Keratinocyte (primary cell): Measurements from ENCODE around the gene ZNF804A. TPM values are rescaled to one million over a fixed set of nuclear protein-coding genes. Genes with fewer than 3 reads are reported as not detected.
A peak's percentile ranks its signal among the peaks of the same experiment; 100 is the strongest.

Experiments
- DNase-seq: peaks from one replicate; pipeline ENCODE4 v3.0.0-alpha.2; 2011; ENCODE audit warnings: low read depth, missing footprints, low spot score
- FAIRE-seq: peaks from 2 replicates; lab custom pipeline; 2011; peaks lifted over from hg19 to GRCh38; lab: Jason Lieb, UNC
- H2AFZ ChIP-seq: 2 replicates; pipeline ENCODE4 v1.6.0; 2012; ENCODE audit warnings: low read length, control low read depth, inconsistent platforms; ENCODE audit not compliant: control insufficient read depth
- H3K27ac ChIP-seq: 2 replicates; pipeline ENCODE4 v1.5.1; 2011; ENCODE audit warnings: low read length; ENCODE audit not compliant: control insufficient read depth, insufficient read depth
- H3K27me3 ChIP-seq: 3 replicates; pipeline ENCODE4 v1.6.0; 2011; ENCODE audit warnings: low read length; ENCODE audit not compliant: control insufficient read depth, insufficient read depth; ENCODE audit errors: extremely low read depth
- H3K36me3 ChIP-seq, 2 experiments: 2 replicates in 1 of 2; 3 replicates in 1 of 2; pipeline ENCODE4 v1.5.1; 2011; ENCODE audit warnings: low read length in 2 of 2, mild to moderate bottlenecking in 1 of 2; ENCODE audit not compliant: control insufficient read depth in 2 of 2, insufficient read depth in 2 of 2; ENCODE audit errors: extremely low read depth in 1 of 2
- H3K4me1 ChIP-seq: 3 replicates; pipeline ENCODE4 v1.5.1; 2011; ENCODE audit warnings: low read length; ENCODE audit not compliant: control insufficient read depth, insufficient read depth; ENCODE audit errors: extremely low read depth
- H3K4me2 ChIP-seq: 3 replicates; pipeline ENCODE4 v1.6.0; 2011; ENCODE audit warnings: low read depth, low read length; ENCODE audit not compliant: control insufficient read depth, insufficient read depth; ENCODE audit errors: extremely low read depth
- H3K4me3 ChIP-seq, 3 experiments: fragments of 200-600 bp in 1 of 3; sonication (generic) in 1 of 3; 2 replicates in 2 of 3; 3 replicates in 1 of 3; pipeline ENCODE4 v1.5.1; 2011 to 2016; ENCODE audit warnings: low read length in 3 of 3, mild to moderate bottlenecking in 3 of 3, control low read depth in 2 of 3, inconsistent platforms in 1 of 3, low read depth in 1 of 3, mixed read lengths in 1 of 3, mixed run types in 1 of 3, moderate library complexity in 1 of 3; ENCODE audit not compliant: control insufficient read depth in 2 of 3, insufficient read depth in 2 of 3; ENCODE audit errors: extremely low read depth in 1 of 3
- H3K79me2 ChIP-seq: 2 replicates; pipeline ENCODE4 v1.6.0; 2012; ENCODE audit warnings: low read length; ENCODE audit not compliant: control insufficient read depth, insufficient read depth
- H3K9ac ChIP-seq: 3 replicates; pipeline ENCODE4 v1.6.0; 2011; ENCODE audit warnings: low read length; ENCODE audit not compliant: control insufficient read depth, insufficient read depth; ENCODE audit errors: extremely low read depth
- H3K9me1 ChIP-seq: 3 replicates; pipeline ENCODE4 v1.6.0; 2011; ENCODE audit warnings: low read length; ENCODE audit not compliant: control insufficient read depth, insufficient read depth; ENCODE audit errors: extremely low read depth
- H3K9me3 ChIP-seq: 2 replicates; pipeline ENCODE4 v1.5.1; 2012; ENCODE audit warnings: low read depth, low read length; ENCODE audit not compliant: control insufficient read depth
- H4K20me1 ChIP-seq: 3 replicates; pipeline ENCODE4 v1.6.0; 2011; ENCODE audit warnings: low read length; ENCODE audit not compliant: control insufficient read depth, insufficient read depth; ENCODE audit errors: extremely low read depth
- CTCF ChIP-seq, 3 experiments: IDR thresholded peaks in 1 of 3; conservative IDR thresholded peaks in 1 of 3; optimal IDR thresholded peaks in 1 of 3; 2 replicates in 2 of 3; 3 replicates in 1 of 3; pipeline versions ENCODE3 to v1.5.1; 2011; ENCODE audit warnings: low read length in 3 of 3, mild to moderate bottlenecking in 3 of 3, moderate library complexity in 2 of 3, control low read depth in 1 of 3, inconsistent platforms in 1 of 3; ENCODE audit not compliant: insufficient read depth in 2 of 3; ENCODE audit errors: extremely low read depth in 1 of 3
- EZH2 ChIP-seq: IDR thresholded peaks from one replicate; pipeline ENCODE4 v1.6.1; 2012; ENCODE audit warnings: inconsistent platforms, mild to moderate bottlenecking, low read length, moderate library complexity
- dilution Hi-C: fragments of 300-500 bp; cut with MboI; formaldehyde crosslinking; loops from one replicate; pipeline ENCODE4 v1.7.0; 2020; ENCODE audit warnings: low sequenced_read_pairs; ENCODE audit not compliant: extremely low pct_ligation_motif_present
- polyA plus RNA-seq, 5 experiments: library from polyadenylated mRNA; depleted of rRNA in 3 of 5; stranded (reverse) in 3 of 5; stranded (forward) in 1 of 5; unstranded in 1 of 5; fragments of >200 nt; gene quantifications; 1 replicate in 1 of 5; 2 replicates in 3 of 5; 3 replicates in 1 of 5; pipeline versions ENCODE4 v1.2.1 to v1.2.3, GENCODE V29; 2011 to 2012; ENCODE audit warnings: missing spikeins in 2 of 5, low read depth in 1 of 5, low replicate concordance in 1 of 5

Gene ZNF804A
- polyA plus RNA-seq, 1 donor (not counting 4 experiments of a cell fraction or from before 2014, with no cell fraction given) = 0.08 TPM

GRCh38 chr2:184685999-184686841 lies 87.9 kb downstream of the ZNF804A start:
- H2AFZ ChIP-seq = peak overlapping the region; percentile 51
- H3K79me2 ChIP-seq = no peaks in the 10 kb centered on the region
- H3K9ac ChIP-seq = no peak overlapping the region
- H3K27ac ChIP-seq = peak overlapping the region; percentile 72
- H3K9me3 ChIP-seq = no peaks in the 10 kb centered on the region
- H4K20me1 ChIP-seq = no peaks in the 10 kb centered on the region
- peak overlapping the region; percentile 27 for H3K4me2 ChIP-seq
- peaks cover 21% of the 10 kb centered on the region for H3K4me1 ChIP-seq
- H3K9me1 ChIP-seq = no peaks in the 10 kb centered on the region
- peak; percentile 61 for FAIRE-seq
- dilution Hi-C loops = no loop called here
- no peak overlapping the region for H3K4me3 ChIP-seq
- H3K27me3 ChIP-seq = no peaks in the 10 kb centered on the region
- no peak for TF ChIP-seq EZH2
- no peak for TF ChIP-seq CTCF (optimal IDR thresholded peaks at IDR 0.05 in 1 of 3, IDR thresholded peaks at IDR 0.05 in 1 of 3, conservative IDR thresholded peaks at IDR 0.05 in 1 of 3; ENCODE audit: extremely low read depth in 1 of 3, insufficient read depth in 2 of 3, low read length in 3 of 3)
- no peaks in the 10 kb centered on the region for H3K36me3 ChIP-seq
- DNase-seq = peak; percentile 33

GRCh38 chr2:184689638-184690037 lies 91.3 kb downstream of the ZNF804A start:
- no peak overlapping the region for H3K27ac ChIP-seq
- FAIRE-seq = no peak
- dilution Hi-C loops = no loop called here
- H3K27me3 ChIP-seq = no peaks in the 10 kb centered on the region
- no peaks in the 10 kb centered on the region for H3K9me1 ChIP-seq
- H3K9ac ChIP-seq = no peak overlapping the region
- H3K4me3 ChIP-seq = no peak overlapping the region
- H3K79me2 ChIP-seq = no peaks in the 10 kb centered on the region
- peaks cover 16% of the 10 kb centered on the region for H3K4me1 ChIP-seq
- no peak for DNase-seq
- no peak overlapping the region for H3K4me2 ChIP-seq
- no peak for TF ChIP-seq EZH2
- no peak for TF ChIP-seq CTCF (optimal IDR thresholded peaks at IDR 0.05 in 1 of 3, IDR thresholded peaks at IDR 0.05 in 1 of 3, conservative IDR thresholded peaks at IDR 0.05 in 1 of 3; ENCODE audit: extremely low read depth in 1 of 3, insufficient read depth in 2 of 3, low read length in 3 of 3)
- H3K36me3 ChIP-seq = no peaks in the 10 kb centered on the region
- H3K9me3 ChIP-seq = no peaks in the 10 kb centered on the region
- H2AFZ ChIP-seq = no peak overlapping the region
- H4K20me1 ChIP-seq = no peaks in the 10 kb centered on the region
